CD14-positive monocyte (primary cell): Measurements from ENCODE around the gene FBXO11. TPM values are rescaled to one million over a fixed set of nuclear protein-coding genes. Genes with fewer than 3 reads are reported as not detected.

Experiments
- DNase-seq, 3 donors: peaks; one replicate each; pipeline ENCODE4 v3.0.0-alpha.2; 2011 to 2022
- H2AFZ ChIP-seq: 2 replicates; pipeline ENCODE4 v1.6.0; 2012; ENCODE audit warnings: mild to moderate bottlenecking, low read depth, low read length, inconsistent platforms; ENCODE audit not compliant: insufficient read depth, poor library complexity, severe bottlenecking
- H3K27ac ChIP-seq, 2 donors: 1 replicate in 1 of 2; 2 replicates in 1 of 2; pipeline ENCODE4 v1.5.1; 2012 to 2013; ENCODE audit warnings: low read length in 2 of 2, control low read depth in 1 of 2, inconsistent platforms in 1 of 2, low read depth in 1 of 2, mild to moderate bottlenecking in 1 of 2
- H3K27me3 ChIP-seq, 2 donors: one replicate each; pipeline versions ENCODE4 v1.6.0 to v1.6.1; 2011 to 2013; ENCODE audit warnings: low read length in 2 of 2; ENCODE audit not compliant: control insufficient read depth in 2 of 2, insufficient read depth in 2 of 2
- H3K36me3 ChIP-seq, 2 donors: replicated peaks in 1 of 2; 1 replicate in 1 of 2; 2 replicates in 1 of 2; pipeline versions ENCODE4 v1.5.1 to v1.6.1; 2012 to 2013; ENCODE audit warnings: low read length in 2 of 2, control low read depth in 1 of 2, inconsistent platforms in 1 of 2, mild to moderate bottlenecking in 1 of 2; ENCODE audit not compliant: insufficient read depth in 2 of 2, control insufficient read depth in 1 of 2
- H3K4me1 ChIP-seq, 2 donors: 1 replicate in 1 of 2; 2 replicates in 1 of 2; pipeline versions ENCODE4 v1.5.1 to v1.6.1; 2012 to 2013; ENCODE audit warnings: low read length in 2 of 2, control low read depth in 1 of 2, inconsistent platforms in 1 of 2, mild to moderate bottlenecking in 1 of 2, moderate library complexity in 1 of 2; ENCODE audit not compliant: insufficient read depth in 2 of 2, control insufficient read depth in 1 of 2
- H3K4me2 ChIP-seq: replicated peaks from 2 replicates; pipeline ENCODE3; 2012; ENCODE audit warnings: low read length, moderate library complexity, mild to moderate bottlenecking; ENCODE audit not compliant: poor library complexity, severe bottlenecking; ENCODE audit errors: extremely low read depth
- H3K4me3 ChIP-seq, 3 experiments: fragments of 200-600 bp in 1 of 3; sonication (generic) in 1 of 3; replicated peaks in 1 of 3; 1 replicate in 2 of 3; 2 replicates in 1 of 3; pipeline ENCODE4 v1.5.1; 2011 to 2013; ENCODE audit warnings: low read length in 3 of 3, mild to moderate bottlenecking in 3 of 3, control low read depth in 2 of 3, low read depth in 2 of 3, inconsistent platforms in 1 of 3, moderate library complexity in 1 of 3
- H3K79me2 ChIP-seq: 2 replicates; pipeline ENCODE4 v1.6.0; 2012; ENCODE audit warnings: mild to moderate bottlenecking, control low read depth, inconsistent platforms, low read length, moderate library complexity; ENCODE audit not compliant: insufficient read depth
- H3K9ac ChIP-seq: 2 replicates; pipeline ENCODE4 v1.6.0; 2017; ENCODE audit warnings: low read length, mild to moderate bottlenecking; ENCODE audit not compliant: insufficient read depth, poor library complexity, severe bottlenecking
- H3K9me3 ChIP-seq, 2 donors: replicated peaks in 1 of 2; 1 replicate in 1 of 2; 2 replicates in 1 of 2; pipeline versions ENCODE4 v1.5.1 to v1.6.1; 2012 to 2013; ENCODE audit warnings: low read length in 2 of 2, control low read depth in 1 of 2; ENCODE audit not compliant: control insufficient read depth in 1 of 2, insufficient read depth in 1 of 2
- H4K20me1 ChIP-seq: 2 replicates; pipeline ENCODE4 v1.6.0; 2012; ENCODE audit warnings: mild to moderate bottlenecking, low read length, control low read depth, moderate library complexity; ENCODE audit not compliant: insufficient read depth
- H3K27ac Mint-ChIP-seq, 7 donors: one replicate each; pipeline ENCODE4 v1.8.0; 2020; ENCODE audit warnings: mild to moderate bottlenecking in 7 of 7, mixed read lengths in 7 of 7, moderate library complexity in 6 of 7, inconsistent platforms in 2 of 7
- H3K27me3 Mint-ChIP-seq, 3 donors: one replicate each; pipeline ENCODE4 v1.8.0; 2021 to 2022; ENCODE audit warnings: low read depth in 3 of 3, mild to moderate bottlenecking in 3 of 3, mixed read lengths in 3 of 3, moderate library complexity in 3 of 3, inconsistent platforms in 1 of 3
- H3K36me3 Mint-ChIP-seq, 2 donors: one replicate each; pipeline ENCODE4 v1.8.0; 2020; ENCODE audit warnings: mixed read lengths in 2 of 2, inconsistent platforms in 1 of 2, mild to moderate bottlenecking in 1 of 2
- H3K4me1 Mint-ChIP-seq: one replicate; pipeline ENCODE4 v1.8.0; 2020; ENCODE audit warnings: mild to moderate bottlenecking, mixed read lengths
- H3K4me3 Mint-ChIP-seq, 2 donors: one replicate each; pipeline ENCODE4 v1.8.0; 2020; ENCODE audit warnings: mild to moderate bottlenecking in 2 of 2, mixed read lengths in 2 of 2, moderate library complexity in 1 of 2
- H3K9me3 Mint-ChIP-seq, 7 donors: one replicate each; pipeline ENCODE4 v1.8.0; 2020 to 2022; ENCODE audit warnings: mixed read lengths in 7 of 7, mild to moderate bottlenecking in 6 of 7, moderate library complexity in 6 of 7, inconsistent platforms in 2 of 7
- WGBS: methylation state at CpG from one replicate; pipeline ENCODE4 v1.1.5; 2013; ENCODE audit warnings: missing lambda C conversion rate; ENCODE audit not compliant: insufficient coverage; 5-methylcytosine and 5-hydroxymethylcytosine counted together
- intact Hi-C, 2 donors: fragments of 100-400 bp; cut with micrococcal nuclease; formaldehyde crosslinking; loops; one replicate each; pipeline versions ENCODE4 v1.15.0 to v1.15.1; 2023
- polyA plus RNA-seq, 3 donors: library from polyadenylated mRNA; depleted of rRNA in 1 of 3; unstranded in 2 of 3; stranded (reverse) in 1 of 3; fragments of 300-500 nt in 2 of 3; fragments of >200 nt in 1 of 3; fragmentation: Illumina TruSeq in 2 of 3; gene quantifications; 1 replicate in 2 of 3; 2 replicates in 1 of 3; pipeline ENCODE4 v1.2.3, GENCODE V29; 2012 to 2021
- TF ChIP-seq, protein P1 (sequence below): fragments of 200-600 bp; IDR thresholded peaks from one replicate; pipeline ENCODE4 v1.8.0; 2022; ENCODE audit warnings: antibody characterized with exemption, mild to moderate bottlenecking

FBXO11 gene
- polyA plus RNA-seq, 3 donors = 2.2 to 51.3 (median 4.6) TPM

DNA sequence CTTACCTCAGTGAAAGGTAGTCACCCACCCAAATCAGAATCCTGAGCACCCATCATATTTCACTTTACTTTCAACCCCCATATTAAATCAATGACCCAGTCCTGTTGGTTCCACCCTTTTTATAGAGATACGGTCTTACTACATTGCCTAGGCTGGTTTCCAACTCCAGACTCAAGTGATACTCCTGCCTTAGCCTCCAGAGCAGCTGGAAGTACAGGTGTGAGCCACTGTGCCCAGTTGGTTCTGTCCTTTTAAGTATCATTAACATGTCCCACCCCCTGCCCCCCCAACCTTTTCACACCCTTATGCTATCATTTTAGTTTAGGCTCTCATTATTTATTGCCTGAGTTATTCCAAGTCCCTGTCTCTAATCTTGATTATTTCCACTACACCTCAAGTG is 94.6 kb downstream of the FBXO11 start:
- Histone ChIP-seq H3K9me3 (no peaks in the 10 kb centered on the region), H3K4me1 (no peaks in the 10 kb centered on the region), H3K36me3 (peaks cover 93 to 99% of the 10 kb centered on the region in 2 donors), H3K79me2 (no peaks in the 10 kb centered on the region), H3K4me2 (no peak overlapping the region), H4K20me1 (peaks cover 39% of the 10 kb centered on the region), H2AFZ (no peak overlapping the region), H3K4me3 (no peak overlapping the region), H3K9ac (no peak overlapping the region), H3K27me3 (no peaks in the 10 kb centered on the region), H3K27ac (peak overlapping the region in 1 of 2 donors; percentile 43)
- no peaks in the 10 kb centered on the region for H3K27me3 Mint-ChIP-seq
- H3K4me3 Mint-ChIP-seq = no peak overlapping the region
- H3K36me3 Mint-ChIP-seq = peaks cover 80 to 93% of the 10 kb centered on the region in 2 donors
- H3K4me1 Mint-ChIP-seq = peaks cover 1% of the 10 kb centered on the region
- intact Hi-C loops = no loop called here
- no peak for DNase-seq
- H3K9me3 Mint-ChIP-seq = no peaks in the 10 kb centered on the region
- WGBS = 89% methylated on average over 1 of the region's 1 CpG
- H3K27ac Mint-ChIP-seq = peak overlapping the region in 2 of 7 donors; percentile 47 to 56
- TF ChIP-seq, protein P1, sequence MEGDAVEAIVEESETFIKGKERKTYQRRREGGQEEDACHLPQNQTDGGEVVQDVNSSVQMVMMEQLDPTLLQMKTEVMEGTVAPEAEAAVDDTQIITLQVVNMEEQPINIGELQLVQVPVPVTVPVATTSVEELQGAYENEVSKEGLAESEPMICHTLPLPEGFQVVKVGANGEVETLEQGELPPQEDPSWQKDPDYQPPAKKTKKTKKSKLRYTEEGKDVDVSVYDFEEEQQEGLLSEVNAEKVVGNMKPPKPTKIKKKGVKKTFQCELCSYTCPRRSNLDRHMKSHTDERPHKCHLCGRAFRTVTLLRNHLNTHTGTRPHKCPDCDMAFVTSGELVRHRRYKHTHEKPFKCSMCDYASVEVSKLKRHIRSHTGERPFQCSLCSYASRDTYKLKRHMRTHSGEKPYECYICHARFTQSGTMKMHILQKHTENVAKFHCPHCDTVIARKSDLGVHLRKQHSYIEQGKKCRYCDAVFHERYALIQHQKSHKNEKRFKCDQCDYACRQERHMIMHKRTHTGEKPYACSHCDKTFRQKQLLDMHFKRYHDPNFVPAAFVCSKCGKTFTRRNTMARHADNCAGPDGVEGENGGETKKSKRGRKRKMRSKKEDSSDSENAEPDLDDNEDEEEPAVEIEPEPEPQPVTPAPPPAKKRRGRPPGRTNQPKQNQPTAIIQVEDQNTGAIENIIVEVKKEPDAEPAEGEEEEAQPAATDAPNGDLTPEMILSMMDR = no peak

DNA sequence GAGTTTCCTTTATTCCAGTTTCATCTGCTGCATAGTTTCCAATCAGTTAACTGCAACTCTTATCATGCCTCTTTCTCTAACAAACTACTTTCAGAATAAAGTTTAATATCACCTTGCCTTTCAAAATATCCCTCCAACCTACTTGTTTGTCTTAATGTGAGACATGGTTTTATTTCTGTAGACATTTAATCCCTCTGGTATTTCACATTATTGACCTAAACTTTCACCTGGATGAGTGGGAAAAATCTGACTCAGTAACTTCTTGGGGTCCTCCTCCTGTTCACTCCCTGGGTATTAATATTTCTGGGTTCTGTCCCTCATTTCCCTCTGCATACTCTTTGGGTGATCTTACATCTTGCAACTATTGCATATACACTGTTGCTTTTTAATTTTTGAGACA is 95.4 kb downstream of the FBXO11 start:
- Histone ChIP-seq H3K36me3 (peaks cover 92 to 99% of the 10 kb centered on the region in 2 donors), H3K9me3 (no peaks in the 10 kb centered on the region), H3K27me3 (no peaks in the 10 kb centered on the region), H4K20me1 (peaks cover 47% of the 10 kb centered on the region), H3K4me1 (no peaks in the 10 kb centered on the region), H3K4me2 (no peak overlapping the region), H3K79me2 (no peaks in the 10 kb centered on the region), H3K9ac (no peak overlapping the region), H3K27ac (no peak overlapping the region), H3K4me3 (no peak overlapping the region), H2AFZ (no peak overlapping the region)
- DNase-seq = no peak
- Mint-ChIP-seq H3K4me3 (no peak overlapping the region), H3K9me3 (no peaks in the 10 kb centered on the region), H3K27ac (peak overlapping the region in 3 of 7 donors; percentile 19 to 50 (median 44)), H3K27me3 (no peaks in the 10 kb centered on the region), H3K4me1 (peaks cover 8% of the 10 kb centered on the region), H3K36me3 (peaks cover 79 to 93% of the 10 kb centered on the region in 2 donors)
- TF ChIP-seq, protein P1 = no peak
- intact Hi-C loops = no loop called here
